ENCODE data around the gene EVL.

The EVL gene

GRCh38 chr14:100115726-100116125 lies 50.5 kb downstream of the EVL start:
- Histone ChIP-seq H3K4me3 (ENCODE audit: low read depth in 1 of 2, low read length in 2 of 2) (no peak overlapping the region), H3K4me1 (ENCODE audit: control insufficient read depth in 1 of 2, insufficient read depth in 2 of 2, low read length in 2 of 2) (no peaks in the 10 kb centered on the region), H3K36me3 (ENCODE audit: control insufficient read depth in 1 of 2, insufficient read depth in 2 of 2, low read length in 2 of 2) (peaks cover 3 to 5% of the 10 kb centered on the region in 2 donors), H3K27ac (ENCODE audit: low read length) (no peak overlapping the region), H3K9me3 (ENCODE audit: control insufficient read depth in 1 of 2, low read length in 2 of 2) (no peaks in the 10 kb centered on the region), H3K27me3 (ENCODE audit: low read depth, low read length) (no peaks in the 10 kb centered on the region)

GRCh38 chr14:100116134-100116533 lies 50.9 kb downstream of the EVL start:
- Histone ChIP-seq H3K9me3 (ENCODE audit: control insufficient read depth in 1 of 2, low read length in 2 of 2) (no peaks in the 10 kb centered on the region), H3K4me3 (ENCODE audit: low read depth in 1 of 2, low read length in 2 of 2) (no peak overlapping the region), H3K36me3 (ENCODE audit: control insufficient read depth in 1 of 2, insufficient read depth in 2 of 2, low read length in 2 of 2) (peaks cover 3 to 5% of the 10 kb centered on the region in 2 donors), H3K4me1 (ENCODE audit: control insufficient read depth in 1 of 2, insufficient read depth in 2 of 2, low read length in 2 of 2) (no peaks in the 10 kb centered on the region), H3K27ac (ENCODE audit: low read length) (no peak overlapping the region), H3K27me3 (ENCODE audit: low read depth, low read length) (no peaks in the 10 kb centered on the region)

- peaks cover 3 to 5% of the 10 kb centered on the region in 2 donors for H3K36me3 ChIP-seq (ENCODE audit: control insufficient read depth in 1 of 2, insufficient read depth in 2 of 2, low read length in 2 of 2)
- no peak overlapping the region for H3K4me3 ChIP-seq (ENCODE audit: low read depth in 1 of 2, low read length in 2 of 2)
- no peak overlapping the region for H3K27ac ChIP-seq (ENCODE audit: low read length)
- no peaks in the 10 kb centered on the region for H3K4me1 ChIP-seq (ENCODE audit: control insufficient read depth in 1 of 2, insufficient read depth in 2 of 2, low read length in 2 of 2)
- H3K27me3 ChIP-seq (ENCODE audit: low read depth, low read length): no peaks in the 10 kb centered on the region
- H3K9me3 ChIP-seq (ENCODE audit: control insufficient read depth in 1 of 2, low read length in 2 of 2): no peaks in the 10 kb centered on the region
Observed at GRCh38 chr14:100117026-100117425, 51.8 kb downstream of the EVL start.

- no peaks in the 10 kb centered on the region for H3K9me3 ChIP-seq (ENCODE audit: control insufficient read depth in 1 of 2, low read length in 2 of 2)
- H3K27me3 ChIP-seq (ENCODE audit: low read depth, low read length): no peaks in the 10 kb centered on the region
- no peak overlapping the region for H3K27ac ChIP-seq (ENCODE audit: low read length)
- H3K36me3 ChIP-seq (ENCODE audit: control insufficient read depth in 1 of 2, insufficient read depth in 2 of 2, low read length in 2 of 2): peaks cover 3 to 5% of the 10 kb centered on the region in 2 donors
- H3K4me1 ChIP-seq (ENCODE audit: control insufficient read depth in 1 of 2, insufficient read depth in 2 of 2, low read length in 2 of 2): no peaks in the 10 kb centered on the region
- no peak overlapping the region for H3K4me3 ChIP-seq (ENCODE audit: low read depth in 1 of 2, low read length in 2 of 2)
Observed at GRCh38 chr14:100117633-100118395, 52.6 kb downstream of the EVL start.

GRCh38 chr14:100118396-100119011 lies 53.3 kb downstream of the EVL start:
- no peaks in the 10 kb centered on the region for H3K27me3 ChIP-seq (ENCODE audit: low read depth, low read length)
- H3K27ac ChIP-seq (ENCODE audit: low read length): no peak overlapping the region
- no peaks in the 10 kb centered on the region for H3K9me3 ChIP-seq (ENCODE audit: control insufficient read depth in 1 of 2, low read length in 2 of 2)
- H3K4me1 ChIP-seq (ENCODE audit: control insufficient read depth in 1 of 2, insufficient read depth in 2 of 2, low read length in 2 of 2): no peaks in the 10 kb centered on the region
- no peak overlapping the region for H3K4me3 ChIP-seq (ENCODE audit: low read depth in 1 of 2, low read length in 2 of 2)
- H3K36me3 ChIP-seq (ENCODE audit: control insufficient read depth in 1 of 2, insufficient read depth in 2 of 2, low read length in 2 of 2): peaks cover 5% of the 10 kb centered on the region in 2 donors

GRCh38 chr14:100119251-100119650 lies 54.0 kb downstream of the EVL start:
- H3K4me1 ChIP-seq (ENCODE audit: control insufficient read depth in 1 of 2, insufficient read depth in 2 of 2, low read length in 2 of 2): no peaks in the 10 kb centered on the region
- no peaks in the 10 kb centered on the region for H3K27me3 ChIP-seq (ENCODE audit: low read depth, low read length)
- H3K4me3 ChIP-seq (ENCODE audit: low read depth in 1 of 2, low read length in 2 of 2): no peak overlapping the region
- H3K9me3 ChIP-seq (ENCODE audit: control insufficient read depth in 1 of 2, low read length in 2 of 2): no peaks in the 10 kb centered on the region
- peaks cover 9 to 11% of the 10 kb centered on the region in 2 donors for H3K36me3 ChIP-seq (ENCODE audit: control insufficient read depth in 1 of 2, insufficient read depth in 2 of 2, low read length in 2 of 2)
- no peak overlapping the region for H3K27ac ChIP-seq (ENCODE audit: low read length)

GRCh38 chr14:100120522-100121269 lies 55.5 kb downstream of the EVL start:
- H3K9me3 ChIP-seq (ENCODE audit: control insufficient read depth in 1 of 2, low read length in 2 of 2): no peaks in the 10 kb centered on the region
- H3K36me3 ChIP-seq (ENCODE audit: control insufficient read depth in 1 of 2, insufficient read depth in 2 of 2, low read length in 2 of 2): peaks cover 6 to 17% of the 10 kb centered on the region in 2 donors
- no peak overlapping the region for H3K4me3 ChIP-seq (ENCODE audit: low read depth in 1 of 2, low read length in 2 of 2)
- H3K27ac ChIP-seq (ENCODE audit: low read length): no peak overlapping the region
- no peaks in the 10 kb centered on the region for H3K4me1 ChIP-seq (ENCODE audit: control insufficient read depth in 1 of 2, insufficient read depth in 2 of 2, low read length in 2 of 2)
- H3K27me3 ChIP-seq (ENCODE audit: low read depth, low read length): no peaks in the 10 kb centered on the region

GRCh38 chr14:100121643-100122480 lies 56.6 kb downstream of the EVL start:
- H3K4me1 ChIP-seq (ENCODE audit: control insufficient read depth in 1 of 2, insufficient read depth in 2 of 2, low read length in 2 of 2): no peaks in the 10 kb centered on the region
- H3K27me3 ChIP-seq (ENCODE audit: low read depth, low read length): no peaks in the 10 kb centered on the region
- peaks cover 10 to 22% of the 10 kb centered on the region in 2 donors for H3K36me3 ChIP-seq (ENCODE audit: control insufficient read depth in 1 of 2, insufficient read depth in 2 of 2, low read length in 2 of 2)
- H3K9me3 ChIP-seq (ENCODE audit: control insufficient read depth in 1 of 2, low read length in 2 of 2): no peaks in the 10 kb centered on the region
- no peak overlapping the region for H3K4me3 ChIP-seq (ENCODE audit: low read depth in 1 of 2, low read length in 2 of 2)
- H3K27ac ChIP-seq (ENCODE audit: low read length): no peak overlapping the region

GRCh38 chr14:100122481-100123223 lies 57.4 kb downstream of the EVL start:
- H3K4me1 ChIP-seq (ENCODE audit: control insufficient read depth in 1 of 2, insufficient read depth in 2 of 2, low read length in 2 of 2): no peaks in the 10 kb centered on the region
- H3K27me3 ChIP-seq (ENCODE audit: low read depth, low read length): no peaks in the 10 kb centered on the region
- no peak overlapping the region for H3K27ac ChIP-seq (ENCODE audit: low read length)
- H3K9me3 ChIP-seq (ENCODE audit: control insufficient read depth in 1 of 2, low read length in 2 of 2): no peaks in the 10 kb centered on the region
- peaks cover 16 to 26% of the 10 kb centered on the region in 2 donors for H3K36me3 ChIP-seq (ENCODE audit: control insufficient read depth in 1 of 2, insufficient read depth in 2 of 2, low read length in 2 of 2)
- H3K4me3 ChIP-seq (ENCODE audit: low read depth in 1 of 2, low read length in 2 of 2): no peak overlapping the region

- H3K36me3 ChIP-seq (ENCODE audit: control insufficient read depth in 1 of 2, insufficient read depth in 2 of 2, low read length in 2 of 2): peaks cover 17 to 21% of the 10 kb centered on the region in 2 donors
- H3K9me3 ChIP-seq (ENCODE audit: control insufficient read depth in 1 of 2, low read length in 2 of 2): no peaks in the 10 kb centered on the region
- no peak overlapping the region for H3K4me3 ChIP-seq (ENCODE audit: low read depth in 1 of 2, low read length in 2 of 2)
- H3K4me1 ChIP-seq (ENCODE audit: control insufficient read depth in 1 of 2, insufficient read depth in 2 of 2, low read length in 2 of 2): no peaks in the 10 kb centered on the region
- no peaks in the 10 kb centered on the region for H3K27me3 ChIP-seq (ENCODE audit: low read depth, low read length)
- no peak overlapping the region for H3K27ac ChIP-seq (ENCODE audit: low read length)
Observed at GRCh38 chr14:100123618-100124017, 58.4 kb downstream of the EVL start.
